Dedifferentiated amniotic fluid mesenchymal stem cell (primary cell): ENCODE measurements around the gene BAIAP2L2.
A peak's percentile ranks its signal among the peaks of the same experiment; 100 is the strongest.

Source experiments
- DNase-seq: peaks from one replicate; pipeline ENCODE4 v3.0.0-alpha.2; 2016; ENCODE audit errors: extremely low spot score

The BAIAP2L2 gene

DNA sequence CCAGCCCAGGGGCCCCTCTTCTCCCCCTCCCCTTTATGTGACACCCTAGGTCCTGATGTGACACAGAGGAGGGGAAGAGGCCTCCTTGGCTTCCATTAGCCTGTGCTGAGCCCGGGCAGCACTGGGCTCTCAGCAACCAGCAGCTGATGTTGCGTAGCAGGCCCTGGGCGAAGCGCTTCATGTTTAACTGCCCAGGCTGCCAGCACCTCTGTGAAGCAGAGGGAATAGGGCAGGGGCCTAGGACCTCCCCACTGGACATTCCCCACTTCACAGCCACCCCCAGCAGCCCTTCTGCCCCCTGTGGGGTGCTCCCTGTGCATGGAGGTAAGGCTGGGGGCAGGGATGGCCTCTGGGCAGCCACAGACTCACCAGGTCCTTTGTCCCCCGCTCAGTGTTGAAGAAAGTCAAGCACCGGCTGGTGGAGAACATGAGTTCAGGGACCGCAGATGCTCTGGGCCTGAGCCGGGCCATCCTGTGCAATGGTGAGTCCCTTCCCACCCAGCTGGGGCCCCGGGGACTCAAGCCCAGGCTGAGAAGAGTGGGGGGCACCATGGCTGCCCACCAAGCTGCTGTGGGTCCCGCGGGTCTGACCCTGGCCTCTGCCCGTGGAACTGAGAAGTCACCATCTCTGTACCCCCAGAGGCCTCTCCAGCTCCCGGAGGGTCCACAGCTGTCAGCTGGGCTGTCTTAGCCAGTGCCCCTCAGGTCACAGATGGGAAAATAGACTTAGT, 41.7 kb downstream of the BAIAP2L2 start:
- DNase-seq = no peak

DNA sequence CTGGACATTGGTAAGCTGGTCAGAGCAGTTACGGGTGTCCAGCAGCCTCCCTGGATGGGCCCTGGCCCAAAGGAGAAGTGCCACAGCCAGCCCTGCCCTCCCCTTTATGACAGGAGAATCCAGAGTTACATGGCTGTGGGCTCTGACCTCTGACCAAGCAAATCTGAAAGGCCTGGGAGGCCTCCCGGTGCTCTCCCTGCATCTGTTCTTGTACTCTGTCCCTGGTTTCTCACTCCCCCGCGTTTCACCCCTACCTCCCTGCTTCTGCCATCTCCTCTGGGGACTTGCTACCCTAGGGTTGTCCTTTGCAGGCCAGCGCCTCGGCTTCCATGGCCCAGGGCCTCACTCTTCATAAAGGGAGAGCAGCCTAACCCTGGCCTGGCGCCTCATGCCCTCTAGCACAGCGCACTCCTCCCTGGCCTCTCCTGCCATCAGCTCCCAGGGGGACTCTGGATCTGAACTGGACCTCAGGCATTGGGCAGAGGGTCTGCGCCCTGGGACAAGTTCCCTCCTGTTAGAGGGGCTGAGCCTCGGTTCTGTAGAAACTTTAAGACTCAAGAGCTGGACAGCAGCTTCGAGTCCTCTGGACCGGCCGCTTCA, 42.6 kb downstream of the BAIAP2L2 start:
- no peak for DNase-seq

DNA sequence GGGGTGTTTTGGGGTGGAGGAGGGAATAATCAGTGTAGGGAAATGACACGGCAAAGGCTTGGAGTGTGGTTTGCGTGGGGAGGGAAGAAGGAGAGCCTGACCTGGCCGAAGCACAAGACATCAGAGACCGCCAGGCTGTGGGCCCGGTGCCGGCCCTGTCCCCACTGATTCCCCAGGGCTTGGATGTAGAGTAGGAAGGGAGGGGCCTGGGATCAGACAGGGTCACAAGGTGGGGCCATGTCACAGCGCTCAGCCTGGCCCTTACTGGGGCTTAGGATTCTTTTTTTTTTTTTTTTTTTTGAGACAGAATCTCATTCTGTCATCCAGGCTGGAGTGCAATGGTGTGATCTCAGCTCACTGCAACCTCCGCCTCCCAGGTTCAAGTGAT, 43.5 kb downstream of the BAIAP2L2 start:
- no peak for DNase-seq

DNA sequence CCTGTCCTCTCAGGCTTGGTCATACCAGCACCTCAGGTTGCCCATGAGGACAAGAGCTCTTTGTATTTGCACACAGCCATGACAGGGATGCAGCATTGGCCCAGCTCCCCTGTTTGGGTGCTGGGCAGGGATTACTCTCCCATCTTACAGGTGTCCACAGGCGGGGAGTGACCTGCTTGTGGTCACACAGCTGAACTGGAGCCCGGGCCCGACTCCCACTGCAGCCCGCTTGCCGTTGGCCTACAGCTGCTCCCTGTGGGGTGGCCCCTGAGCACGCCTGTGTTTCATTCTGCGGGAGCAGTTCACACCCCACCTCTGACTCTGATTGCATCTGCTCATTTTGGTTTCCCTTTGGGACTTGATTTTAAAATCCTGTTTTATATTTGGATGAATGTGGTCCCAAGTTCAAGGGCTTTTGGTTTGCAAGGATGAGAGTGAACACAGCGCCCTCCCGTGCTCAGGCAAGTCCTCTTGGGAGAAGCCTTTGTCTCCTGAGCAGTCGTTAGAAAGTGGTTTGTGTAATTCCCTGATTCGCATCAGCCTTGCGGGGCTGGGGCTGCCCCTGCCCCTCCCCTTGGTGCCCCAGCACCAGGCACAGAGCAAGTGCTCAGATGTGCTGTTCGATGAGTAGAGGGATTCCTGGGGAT, 44.0 kb downstream of the BAIAP2L2 start:
- DNase-seq = no peak

DNA sequence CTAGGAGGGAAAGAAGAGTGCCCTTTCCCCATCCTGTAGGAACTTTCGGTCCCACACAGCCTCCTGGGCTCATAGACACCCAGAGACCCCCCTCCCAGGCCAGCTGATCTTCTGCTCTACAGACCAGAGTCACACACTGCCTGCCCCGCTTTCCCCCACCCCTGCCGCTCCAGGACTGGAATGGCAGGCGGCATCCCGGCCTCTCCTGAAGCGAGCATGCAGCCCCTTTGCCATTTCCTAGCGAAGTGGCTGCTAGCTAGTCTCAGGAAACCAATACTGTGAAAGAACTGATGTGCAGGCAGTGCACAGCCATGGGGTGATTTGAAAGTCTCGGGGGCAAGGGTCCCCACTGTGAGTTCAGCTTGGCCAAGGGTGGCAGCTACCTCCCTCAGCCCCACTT, 44.9 kb downstream of the BAIAP2L2 start:
- no peak for DNase-seq

DNA sequence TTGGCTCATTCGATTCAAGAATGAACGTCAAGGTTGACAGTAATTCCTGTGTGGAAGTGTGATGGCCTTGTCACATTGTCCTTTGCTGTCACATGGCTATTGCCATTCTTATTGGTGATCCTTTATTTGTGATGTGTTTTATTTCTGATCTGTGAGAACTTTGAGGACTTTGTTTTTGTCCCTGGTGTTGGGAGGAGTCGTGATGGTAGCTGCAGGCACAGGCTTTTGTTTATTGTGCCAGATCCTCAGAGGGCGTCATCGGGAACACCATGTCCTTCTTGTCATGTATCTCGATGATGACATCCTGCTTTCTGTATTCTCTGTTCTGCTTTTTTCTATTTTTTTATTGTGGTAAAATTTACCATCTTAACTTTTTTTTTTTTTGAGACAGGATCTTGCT, 47.7 kb downstream of the BAIAP2L2 start:
- DNase-seq = no peak

DNA sequence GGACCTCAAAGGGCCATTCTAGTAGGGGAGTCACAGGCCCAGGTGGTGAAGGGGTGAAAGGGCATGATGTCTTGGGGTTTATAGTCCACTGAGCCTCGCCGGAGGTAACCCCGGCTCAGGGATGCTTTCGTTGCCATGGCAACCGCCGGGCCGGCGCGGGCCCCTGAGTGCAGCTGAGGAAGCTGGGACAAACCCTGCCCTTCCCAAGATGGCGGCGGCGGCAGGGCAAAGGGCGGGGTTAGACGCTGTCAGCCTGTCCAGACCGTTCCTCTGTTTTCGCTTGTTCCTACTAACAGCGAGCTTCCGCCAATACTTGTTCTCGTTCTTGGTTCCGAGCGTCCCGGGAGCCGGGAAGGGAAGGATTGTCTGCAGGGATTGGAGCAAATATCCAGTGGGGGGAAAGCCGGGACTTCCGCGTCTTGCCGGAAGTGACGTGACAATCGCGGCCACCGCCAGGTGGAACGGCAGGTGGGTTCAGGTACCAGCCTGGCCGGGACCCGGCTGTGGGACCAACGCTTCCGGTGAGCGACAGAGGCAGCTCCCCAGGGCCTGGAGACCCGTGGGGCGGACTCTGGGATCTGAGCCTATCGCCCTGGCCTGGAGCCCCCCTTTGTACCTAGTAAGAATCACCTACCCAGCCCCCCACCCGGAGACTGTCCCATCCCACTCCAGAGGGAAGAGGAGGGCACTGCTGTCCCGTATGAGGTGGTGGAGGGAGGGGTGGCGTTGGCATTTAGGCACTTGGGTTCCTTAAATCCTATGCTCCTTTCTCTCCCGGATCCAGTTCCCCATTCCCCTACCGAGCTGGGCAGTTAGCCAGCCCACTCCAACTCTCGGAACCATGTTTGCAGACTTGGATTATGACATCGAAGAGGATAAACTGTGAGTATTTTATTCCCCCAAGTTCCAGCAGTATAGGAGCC, 53.3 kb downstream of the BAIAP2L2 start, which contains the start of gene PICK1:
Gene PICK1, plus strand, starts transcription at position 436 of the 923 bp plus-strand sequence. Its CDS starts 406 bp downstream, at position 842.
- peak; percentile 94 for DNase-seq

DNA sequence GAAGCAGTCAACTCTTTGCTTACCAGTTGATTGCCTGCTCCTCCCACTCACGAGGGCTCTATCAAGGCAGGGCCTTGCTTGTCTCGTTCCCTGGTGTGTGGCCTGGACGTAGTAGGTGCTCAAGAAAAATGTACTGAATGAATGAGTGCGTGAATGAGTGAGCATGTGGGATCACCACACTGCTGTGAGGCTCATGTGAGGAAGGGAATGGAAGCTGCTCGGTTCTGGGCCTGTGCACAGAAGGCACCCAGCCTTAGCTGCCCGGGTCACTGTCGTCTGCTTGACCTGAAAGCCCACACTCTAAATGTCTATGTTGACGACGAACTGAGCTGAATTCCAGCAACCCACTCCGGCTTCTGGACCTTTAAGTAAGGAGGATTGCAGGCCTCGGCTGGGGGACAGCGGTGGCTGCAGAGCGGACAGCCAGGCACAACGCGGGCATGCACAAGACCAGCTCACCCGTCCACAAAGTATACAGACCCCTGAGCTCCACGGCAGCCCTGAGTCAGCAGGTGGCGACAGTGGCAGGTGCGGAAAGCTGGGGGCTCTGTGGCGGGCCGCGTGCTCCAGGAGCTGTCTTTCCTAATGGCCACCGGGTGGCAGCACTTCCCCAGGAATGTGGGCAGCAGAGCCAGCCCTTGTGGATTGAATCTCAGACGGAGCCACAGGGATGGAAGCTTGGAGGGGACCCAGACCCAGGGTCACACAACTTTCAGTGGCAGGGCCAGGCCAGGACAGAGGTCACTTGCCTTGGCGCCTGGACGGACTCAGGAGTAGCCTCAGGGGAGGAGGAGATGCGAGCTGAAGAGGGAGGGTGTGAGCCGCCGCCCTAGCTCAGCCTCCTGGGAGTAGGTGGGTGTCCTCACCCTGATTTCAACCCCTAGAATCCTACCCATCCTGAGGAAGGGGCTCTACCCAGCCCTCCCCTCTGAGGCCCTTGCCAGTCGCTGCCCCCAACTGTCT, 58.3 kb downstream of the BAIAP2L2 start:
- DNase-seq = peak; percentile 57

DNA sequence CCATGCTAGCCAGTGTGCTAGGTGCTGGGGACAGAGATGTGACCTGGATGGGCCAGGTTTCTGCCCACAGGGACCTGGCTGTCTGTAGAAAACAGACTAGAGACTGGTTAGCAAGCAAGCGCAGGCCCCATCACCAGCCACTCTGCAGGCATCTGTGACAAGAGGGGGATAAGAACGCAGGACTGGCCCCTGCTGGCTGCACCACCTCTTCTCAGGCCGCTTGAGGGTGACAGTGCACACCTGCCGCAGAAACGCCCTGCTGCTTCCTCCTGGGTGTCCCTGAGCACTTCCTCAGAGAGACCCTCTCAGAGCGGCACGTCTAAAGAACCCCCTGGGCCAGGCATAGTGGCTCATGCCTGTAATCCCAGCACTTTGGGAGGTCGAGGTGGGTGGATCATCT, 59.2 kb downstream of the BAIAP2L2 start:
- DNase-seq = no peak

DNA sequence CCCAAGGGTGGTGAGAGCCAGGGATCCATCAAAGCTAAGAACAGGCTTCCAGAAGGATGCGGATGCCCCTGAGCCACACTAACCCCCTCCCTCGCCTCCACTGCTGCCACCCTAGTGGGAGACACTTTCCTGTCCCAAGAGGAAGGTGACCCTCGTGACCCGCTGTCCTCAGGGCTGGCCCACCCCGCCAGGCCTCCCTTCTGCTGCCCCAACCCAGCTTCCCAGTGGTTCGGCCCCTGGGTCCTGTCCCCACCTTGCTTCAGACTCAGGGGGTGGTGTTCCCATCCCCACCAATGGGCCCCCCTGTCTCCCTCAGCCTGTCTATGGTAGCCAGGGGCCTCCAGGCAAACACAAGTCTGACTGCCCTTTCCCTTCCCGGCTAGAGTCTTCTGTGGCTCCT, 59.8 kb downstream of the BAIAP2L2 start:
- no peak for DNase-seq

DNA sequence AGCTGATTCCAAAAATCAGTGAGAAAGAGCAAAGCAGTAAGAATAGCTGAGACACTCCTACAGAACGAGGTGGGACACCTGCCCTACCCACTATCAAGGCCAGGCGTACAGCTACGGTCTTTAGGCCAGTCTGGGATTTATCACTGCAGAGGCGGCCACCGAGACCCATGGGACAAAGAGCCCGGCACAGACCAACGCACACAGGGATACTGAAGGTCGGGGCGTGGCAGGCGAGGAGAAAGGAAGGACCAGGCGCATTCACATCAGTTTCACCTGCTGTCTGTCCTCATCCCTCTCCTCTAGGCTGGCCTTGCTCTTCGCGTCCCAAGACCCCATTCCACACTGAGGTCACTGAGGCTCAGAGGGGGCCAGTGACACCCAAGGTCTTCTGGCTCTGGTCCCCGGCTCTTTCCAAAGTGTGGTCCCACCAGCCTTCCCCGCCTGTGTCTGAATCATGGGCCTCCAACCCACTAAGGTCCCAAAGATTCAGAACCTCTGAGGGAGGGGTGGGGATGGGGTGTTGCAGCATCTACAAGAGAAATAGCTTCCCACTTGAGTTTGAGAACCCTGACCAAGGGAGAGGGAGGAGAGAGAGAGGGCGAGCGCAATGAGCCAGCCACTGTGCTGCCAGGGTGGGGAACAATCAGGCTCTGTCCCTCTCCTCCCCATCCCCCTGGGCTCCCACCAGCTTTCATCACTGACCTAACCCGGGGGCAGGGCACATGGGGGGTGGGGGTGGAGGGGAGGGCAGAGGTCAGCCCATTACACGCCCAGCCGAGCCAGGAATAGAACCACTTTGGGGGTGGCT, 60.5 kb downstream of the BAIAP2L2 start:
- DNase-seq = no peak

DNA sequence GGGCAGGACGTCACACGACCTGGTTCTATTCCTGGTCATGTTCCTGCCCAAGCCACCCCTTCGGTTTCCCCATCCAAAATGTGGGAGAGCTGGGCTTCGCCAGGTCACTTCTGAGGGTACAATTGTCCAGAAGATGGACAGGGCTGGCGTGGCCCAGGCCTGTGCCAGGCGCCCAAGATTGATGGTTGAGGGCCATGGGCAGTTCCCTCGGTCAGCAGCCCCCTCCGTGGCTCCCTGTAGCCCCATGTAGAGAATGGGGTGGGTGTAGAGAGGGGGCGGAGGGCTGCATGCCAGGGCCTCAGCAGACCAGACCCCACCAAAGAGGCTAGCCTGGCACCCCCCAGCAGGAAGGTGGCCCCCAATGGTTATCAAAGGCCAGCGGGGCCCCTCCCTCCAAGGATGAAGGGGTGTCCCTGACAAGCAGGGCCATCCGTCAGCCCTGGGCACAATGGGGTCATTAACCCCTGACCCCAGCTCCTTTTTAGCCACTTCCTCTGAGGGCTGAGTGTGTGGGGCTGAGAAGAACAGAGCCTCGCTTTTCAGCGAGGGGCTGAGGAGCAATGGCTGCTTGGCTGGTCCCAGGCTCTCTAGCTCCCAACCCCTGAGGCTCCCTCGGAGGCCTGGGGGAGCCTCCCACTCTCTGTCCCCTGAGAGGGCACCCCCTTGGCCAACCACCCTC, 64.3 kb downstream of the BAIAP2L2 start:
- no peak for DNase-seq

DNA sequence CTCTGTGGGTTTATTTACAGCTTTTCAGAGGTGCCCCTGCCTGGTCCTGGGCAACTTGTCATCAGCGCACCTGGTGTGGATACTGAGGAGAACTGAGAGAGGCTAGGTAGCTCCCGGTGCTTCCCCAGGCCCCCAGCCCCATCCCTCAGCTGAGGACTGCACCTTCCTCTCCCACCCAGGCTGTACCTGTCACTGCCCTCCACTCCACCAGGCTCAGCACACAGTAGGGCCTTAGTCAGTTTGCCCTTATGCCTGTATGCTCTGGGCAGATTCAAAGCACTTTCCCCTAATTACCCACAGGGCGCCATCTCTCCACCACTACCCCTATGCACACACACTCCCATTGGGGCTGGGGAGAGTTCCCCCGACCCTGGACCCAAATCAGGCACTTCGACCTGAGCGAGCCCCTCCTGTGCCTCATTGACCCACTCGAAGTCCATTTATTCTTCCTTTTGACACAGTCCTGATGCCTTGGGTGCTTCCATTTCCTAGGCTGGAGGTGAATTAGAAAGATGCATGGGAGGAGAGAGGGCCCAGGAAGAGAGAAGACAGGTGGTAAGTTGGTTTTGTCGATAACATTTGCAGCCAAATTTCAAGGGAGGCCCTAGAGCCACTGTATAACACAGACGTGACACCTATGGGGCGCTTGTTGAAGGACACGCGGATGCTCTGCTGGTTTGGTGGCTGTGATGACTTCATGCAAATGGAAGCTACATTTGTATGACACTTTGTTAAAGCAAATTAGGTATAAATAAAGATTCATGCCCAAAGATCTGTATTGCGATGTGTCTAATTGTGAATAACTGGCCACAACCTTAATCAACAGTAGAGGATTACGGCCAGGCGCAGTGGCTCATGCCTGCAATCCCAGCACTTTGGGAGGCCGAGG, 67.1 kb downstream of the BAIAP2L2 start:
- no peak for DNase-seq

DNA sequence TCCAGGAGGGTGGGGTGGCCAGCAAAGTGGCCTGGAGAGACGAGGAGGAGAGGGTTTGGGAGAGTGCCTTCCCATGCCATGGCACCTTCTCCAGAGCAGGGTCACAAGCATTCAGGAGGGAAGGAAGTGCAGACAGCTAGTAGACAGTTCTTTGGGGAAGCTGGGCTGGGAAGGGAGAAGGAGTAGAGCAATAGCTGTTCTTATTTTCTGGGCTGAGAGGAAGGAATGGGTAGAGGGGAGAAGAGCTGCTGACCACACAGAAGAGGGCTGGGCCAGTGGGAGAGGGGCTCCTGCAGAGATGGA, 68.0 kb downstream of the BAIAP2L2 start:
- no peak for DNase-seq

DNA sequence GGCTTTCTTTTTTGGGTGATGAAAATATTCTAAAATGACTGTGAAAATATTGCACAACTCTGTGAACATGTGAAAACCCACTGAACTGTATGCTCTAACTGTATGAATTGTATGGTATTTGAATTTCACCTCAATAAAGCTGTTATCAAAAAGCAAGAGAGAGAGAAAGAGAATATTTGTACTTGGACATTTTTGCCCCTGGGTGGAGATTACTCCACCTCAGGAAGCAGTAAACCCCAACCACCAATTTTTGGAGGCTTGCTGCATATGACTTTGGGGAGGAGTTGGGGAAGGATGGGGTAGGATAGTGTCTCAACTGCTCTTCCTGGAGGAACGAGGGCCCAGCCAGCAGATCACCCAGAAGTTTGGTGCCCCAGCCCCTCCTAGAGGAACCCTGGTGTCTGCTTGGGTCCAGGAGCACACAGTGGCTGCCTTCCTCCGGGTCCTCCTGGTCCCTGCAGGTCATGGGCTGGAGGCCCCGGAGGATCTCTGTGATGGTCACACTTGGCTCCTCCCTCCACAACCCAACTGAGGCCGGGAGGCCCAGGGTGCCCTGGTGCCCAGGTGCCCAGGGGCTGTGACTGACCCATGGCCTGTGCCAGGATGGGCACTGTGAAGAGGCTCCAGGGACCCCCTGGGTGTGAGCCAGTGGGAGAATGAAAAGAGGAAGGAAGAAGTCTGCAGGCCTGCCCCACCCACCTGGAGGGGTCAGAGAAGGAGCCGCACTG, 68.6 kb downstream of the BAIAP2L2 start:
- DNase-seq = no peak

DNA sequence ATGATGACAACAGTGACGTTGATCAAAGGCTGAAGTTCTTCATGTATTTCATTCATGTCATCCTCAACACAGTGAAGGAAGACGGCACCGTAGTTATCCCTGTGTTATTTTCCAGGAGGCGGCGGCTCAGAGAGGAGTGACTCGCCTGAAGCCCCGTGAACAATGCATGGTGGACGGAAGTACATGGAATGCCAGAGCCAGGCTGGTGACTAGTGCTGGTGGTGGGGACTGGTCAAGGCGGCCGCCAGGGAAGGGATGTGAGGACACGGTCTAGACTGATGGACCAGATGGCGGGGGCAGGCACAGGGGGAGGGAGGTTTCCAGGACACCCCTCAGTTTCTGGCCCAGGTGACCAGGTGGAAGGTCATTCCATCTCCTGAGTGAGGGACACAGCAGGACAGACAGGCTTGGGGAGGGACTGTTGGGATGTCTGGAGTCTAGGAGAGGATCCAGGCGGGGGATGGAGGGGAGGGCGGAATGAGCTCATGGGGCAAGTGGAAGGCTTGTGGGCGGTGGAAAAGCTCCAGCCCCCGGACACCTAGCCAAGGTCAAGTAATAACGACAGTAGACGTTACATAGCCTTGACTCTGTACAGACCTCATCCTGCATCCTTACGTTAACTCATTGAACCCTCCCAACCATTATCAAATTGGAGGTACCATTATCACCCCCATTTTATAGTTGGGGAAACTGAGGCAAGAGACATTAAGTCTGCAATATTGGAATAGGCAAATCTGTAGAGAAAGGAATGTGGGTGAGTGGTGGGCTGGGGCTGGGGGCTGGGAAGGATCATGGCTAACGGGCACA, 69.3 kb downstream of the BAIAP2L2 start:
- DNase-seq = no peak
